SU-DHL-6 (cell line): ENCODE measurements around the gene COG2.

Source experiments
- EZH2phosphoT487 ChIP-seq: fragments of 200-600 bp; sonication (generic), shearing (Covaris generic); conservative IDR thresholded peaks from 2 replicates; pipeline ENCODE4 v1.6.1; 2018; ENCODE audit warnings: mild to moderate bottlenecking, antibody characterized with exemption, low read length, moderate library complexity, mixed read lengths
- TF ChIP-seq, protein P1 (sequence below): fragments of 200-600 bp; sonication (generic); IDR thresholded peaks from one replicate; pipeline ENCODE4 v1.5.1; 2017; ENCODE audit warnings: antibody characterized with exemption, mild to moderate bottlenecking, low read length, moderate library complexity; ENCODE audit not compliant: insufficient read depth, poor library complexity, severe bottlenecking

DNA sequence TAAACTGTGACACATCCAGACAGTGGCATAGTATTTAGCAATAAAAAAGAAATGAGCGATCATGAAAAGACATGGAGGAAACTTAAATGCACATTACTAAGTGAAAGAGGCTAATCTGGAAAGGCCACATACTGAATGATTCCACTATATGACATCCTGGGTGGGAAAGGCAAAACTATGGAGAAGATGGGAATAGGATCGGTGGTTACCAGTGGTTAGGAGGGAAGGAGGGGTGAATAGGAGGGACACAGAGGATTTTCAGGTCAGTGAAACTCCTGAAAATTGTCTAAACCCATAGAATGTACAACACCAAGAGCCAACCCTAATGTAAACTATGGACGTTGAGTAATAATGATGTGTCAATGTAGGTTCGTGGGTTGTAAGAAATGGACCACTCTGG, 57.9 kb downstream of the COG2 start:
- TF ChIP-seq, protein P1, sequence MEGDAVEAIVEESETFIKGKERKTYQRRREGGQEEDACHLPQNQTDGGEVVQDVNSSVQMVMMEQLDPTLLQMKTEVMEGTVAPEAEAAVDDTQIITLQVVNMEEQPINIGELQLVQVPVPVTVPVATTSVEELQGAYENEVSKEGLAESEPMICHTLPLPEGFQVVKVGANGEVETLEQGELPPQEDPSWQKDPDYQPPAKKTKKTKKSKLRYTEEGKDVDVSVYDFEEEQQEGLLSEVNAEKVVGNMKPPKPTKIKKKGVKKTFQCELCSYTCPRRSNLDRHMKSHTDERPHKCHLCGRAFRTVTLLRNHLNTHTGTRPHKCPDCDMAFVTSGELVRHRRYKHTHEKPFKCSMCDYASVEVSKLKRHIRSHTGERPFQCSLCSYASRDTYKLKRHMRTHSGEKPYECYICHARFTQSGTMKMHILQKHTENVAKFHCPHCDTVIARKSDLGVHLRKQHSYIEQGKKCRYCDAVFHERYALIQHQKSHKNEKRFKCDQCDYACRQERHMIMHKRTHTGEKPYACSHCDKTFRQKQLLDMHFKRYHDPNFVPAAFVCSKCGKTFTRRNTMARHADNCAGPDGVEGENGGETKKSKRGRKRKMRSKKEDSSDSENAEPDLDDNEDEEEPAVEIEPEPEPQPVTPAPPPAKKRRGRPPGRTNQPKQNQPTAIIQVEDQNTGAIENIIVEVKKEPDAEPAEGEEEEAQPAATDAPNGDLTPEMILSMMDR, result no peak
- TF ChIP-seq EZH2phosphoT487, result no peak
